Measurements from ENCODE around the gene WARS2. TPM values are rescaled to one million over a fixed set of nuclear protein-coding genes. Genes with fewer than 3 reads are reported as not detected.

The WARS2 gene
- total RNA-seq, 1 donor: 23.9 TPM

- Histone ChIP-seq H3K79me2 (ENCODE audit: insufficient read depth, low read length) (no peaks in the 10 kb centered on the region), H3K27ac (ENCODE audit: low read depth, low read length) (no peak overlapping the region), H4K20me1 (ENCODE audit: insufficient read depth, low read length) (no peaks in the 10 kb centered on the region), H3K9me3 (ENCODE audit: low read depth, low read length) (no peaks in the 10 kb centered on the region), H2AFZ (ENCODE audit: low read length) (no peak overlapping the region), H3K4me3 (ENCODE audit: insufficient read depth, low read length) (no peak overlapping the region), H3K4me1 (ENCODE audit: insufficient read depth, low read length) (peaks cover 5% of the 10 kb centered on the region), H3K4me2 (ENCODE audit: insufficient read depth, low read length) (no peak overlapping the region), H3K27me3 (ENCODE audit: insufficient read depth, low read length) (no peaks in the 10 kb centered on the region), H3K36me3 (ENCODE audit: insufficient read depth, low read length) (no peaks in the 10 kb centered on the region)
- TF ChIP-seq CTCF (IDR thresholded peaks at IDR 0.05; ENCODE audit: extremely low read depth, low read depth, low read length): no peak
- no peak for DNase-seq (ENCODE audit: insufficient read length, low spot score, missing footprints)
These were observed 145.0 kb downstream of the WARS2 start for GRCh38 chr1:118995312-118996016.

GRCh38 chr1:118993700-118994026, 146.8 kb downstream of the WARS2 start:
- no peaks in the 10 kb centered on the region for H3K36me3 ChIP-seq (ENCODE audit: insufficient read depth, low read length)
- DNase-seq (ENCODE audit: insufficient read length, low spot score, missing footprints): peak; percentile 6
- no peaks in the 10 kb centered on the region for H3K27me3 ChIP-seq (ENCODE audit: insufficient read depth, low read length)
- no peak overlapping the region for H2AFZ ChIP-seq (ENCODE audit: low read length)
- H3K4me1 ChIP-seq (ENCODE audit: insufficient read depth, low read length): peaks cover 19% of the 10 kb centered on the region
- H3K27ac ChIP-seq (ENCODE audit: low read depth, low read length): no peak overlapping the region
- no peaks in the 10 kb centered on the region for H4K20me1 ChIP-seq (ENCODE audit: insufficient read depth, low read length)
- no peaks in the 10 kb centered on the region for H3K79me2 ChIP-seq (ENCODE audit: insufficient read depth, low read length)
- TF ChIP-seq CTCF (IDR thresholded peaks at IDR 0.05; ENCODE audit: extremely low read depth, low read depth, low read length): no peak
- no peaks in the 10 kb centered on the region for H3K9me3 ChIP-seq (ENCODE audit: low read depth, low read length)
- no peak overlapping the region for H3K4me3 ChIP-seq (ENCODE audit: insufficient read depth, low read length)
- H3K4me2 ChIP-seq (ENCODE audit: insufficient read depth, low read length): no peak overlapping the region

- H3K27ac ChIP-seq (ENCODE audit: low read depth, low read length): no peak overlapping the region
- H3K4me2 ChIP-seq (ENCODE audit: insufficient read depth, low read length): no peak overlapping the region
- no peaks in the 10 kb centered on the region for H3K27me3 ChIP-seq (ENCODE audit: insufficient read depth, low read length)
- H3K9me3 ChIP-seq (ENCODE audit: low read depth, low read length): no peaks in the 10 kb centered on the region
- no peaks in the 10 kb centered on the region for H4K20me1 ChIP-seq (ENCODE audit: insufficient read depth, low read length)
- DNase-seq (ENCODE audit: insufficient read length, low spot score, missing footprints): no peak
- no peak overlapping the region for H3K4me3 ChIP-seq (ENCODE audit: insufficient read depth, low read length)
- no peak overlapping the region for H2AFZ ChIP-seq (ENCODE audit: low read length)
- no peaks in the 10 kb centered on the region for H3K79me2 ChIP-seq (ENCODE audit: insufficient read depth, low read length)
- peaks cover 24% of the 10 kb centered on the region for H3K4me1 ChIP-seq (ENCODE audit: insufficient read depth, low read length)
- no peak for TF ChIP-seq CTCF (IDR thresholded peaks at IDR 0.05; ENCODE audit: extremely low read depth, low read depth, low read length)
- no peaks in the 10 kb centered on the region for H3K36me3 ChIP-seq (ENCODE audit: insufficient read depth, low read length)
These were observed 147.4 kb downstream of the WARS2 start for GRCh38 chr1:118992868-118993699.

- no peak for DNase-seq (ENCODE audit: insufficient read length, low spot score, missing footprints)
- H3K4me2 ChIP-seq (ENCODE audit: insufficient read depth, low read length): no peak overlapping the region
These were observed 148.1 kb downstream of the WARS2 start for GRCh38 chr1:118992237-118992825.

More at GRCh38 chr1:118992237-118992825, 148.1 kb downstream of the WARS2 start:
- Histone ChIP-seq H3K9me3 (ENCODE audit: low read depth, low read length) (no peaks in the 10 kb centered on the region), H3K27ac (ENCODE audit: low read depth, low read length) (no peak overlapping the region), H3K4me3 (ENCODE audit: insufficient read depth, low read length) (no peak overlapping the region), H2AFZ (ENCODE audit: low read length) (no peak overlapping the region), H4K20me1 (ENCODE audit: insufficient read depth, low read length) (no peaks in the 10 kb centered on the region), H3K4me1 (ENCODE audit: insufficient read depth, low read length) (peaks cover 24% of the 10 kb centered on the region), H3K79me2 (ENCODE audit: insufficient read depth, low read length) (peaks cover 4% of the 10 kb centered on the region), H3K27me3 (ENCODE audit: insufficient read depth, low read length) (no peaks in the 10 kb centered on the region), H3K36me3 (ENCODE audit: insufficient read depth, low read length) (no peaks in the 10 kb centered on the region)
- TF ChIP-seq CTCF (IDR thresholded peaks at IDR 0.05; ENCODE audit: extremely low read depth, low read depth, low read length): no peak

Measured in osteoblast (primary cell).